Bronchial epithelial cell (primary cell): ENCODE data around the gene AUH. TPM values are rescaled to one million over a fixed set of nuclear protein-coding genes. Genes with fewer than 3 reads are reported as not detected.

Experiments used
- DNase-seq: peaks from one replicate; pipeline ENCODE4 v3.0.0-alpha.2; 2010; ENCODE audit warnings: low read depth
- FAIRE-seq: peaks from 2 replicates; lab custom pipeline; 2011; peaks lifted over from hg19 to GRCh38; lab: Jason Lieb, UNC
- H3K27me3 ChIP-seq: 2 replicates; pipeline ENCODE4 v1.5.1; 2011; ENCODE audit warnings: low read length; ENCODE audit not compliant: control insufficient read depth, insufficient read depth
- H3K36me3 ChIP-seq: 2 replicates; pipeline ENCODE4 v1.5.1; 2011; ENCODE audit warnings: low read length; ENCODE audit not compliant: control insufficient read depth, insufficient read depth
- H3K4me3 ChIP-seq: 2 replicates; pipeline ENCODE4 v1.5.1; 2011; ENCODE audit warnings: mild to moderate bottlenecking, low read depth, low read length, control low read depth
- total RNA-seq: library from RNA; depleted of rRNA; stranded (reverse); fragments of >200 nt; gene quantifications from 2 replicates; pipeline ENCODE4 v1.2.1, GENCODE V29; 2014
- TF ChIP-seq, protein P1 (sequence below): IDR thresholded peaks from 2 replicates; pipeline ENCODE4 v1.5.1; 2011; ENCODE audit warnings: mild to moderate bottlenecking, moderate library complexity, low read length, control low read depth, inconsistent platforms; ENCODE audit not compliant: insufficient read depth, severe bottlenecking

AUH gene
- total RNA-seq, 1 donor from 2014 or later: 16.8 TPM

GRCh38 chr9:91253488-91253887 lies 108.2 kb downstream of the AUH start:
- TF ChIP-seq, protein P1, sequence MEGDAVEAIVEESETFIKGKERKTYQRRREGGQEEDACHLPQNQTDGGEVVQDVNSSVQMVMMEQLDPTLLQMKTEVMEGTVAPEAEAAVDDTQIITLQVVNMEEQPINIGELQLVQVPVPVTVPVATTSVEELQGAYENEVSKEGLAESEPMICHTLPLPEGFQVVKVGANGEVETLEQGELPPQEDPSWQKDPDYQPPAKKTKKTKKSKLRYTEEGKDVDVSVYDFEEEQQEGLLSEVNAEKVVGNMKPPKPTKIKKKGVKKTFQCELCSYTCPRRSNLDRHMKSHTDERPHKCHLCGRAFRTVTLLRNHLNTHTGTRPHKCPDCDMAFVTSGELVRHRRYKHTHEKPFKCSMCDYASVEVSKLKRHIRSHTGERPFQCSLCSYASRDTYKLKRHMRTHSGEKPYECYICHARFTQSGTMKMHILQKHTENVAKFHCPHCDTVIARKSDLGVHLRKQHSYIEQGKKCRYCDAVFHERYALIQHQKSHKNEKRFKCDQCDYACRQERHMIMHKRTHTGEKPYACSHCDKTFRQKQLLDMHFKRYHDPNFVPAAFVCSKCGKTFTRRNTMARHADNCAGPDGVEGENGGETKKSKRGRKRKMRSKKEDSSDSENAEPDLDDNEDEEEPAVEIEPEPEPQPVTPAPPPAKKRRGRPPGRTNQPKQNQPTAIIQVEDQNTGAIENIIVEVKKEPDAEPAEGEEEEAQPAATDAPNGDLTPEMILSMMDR: no peak
- H3K36me3 ChIP-seq: no peaks in the 10 kb centered on the region
- no peak for FAIRE-seq

DNA sequence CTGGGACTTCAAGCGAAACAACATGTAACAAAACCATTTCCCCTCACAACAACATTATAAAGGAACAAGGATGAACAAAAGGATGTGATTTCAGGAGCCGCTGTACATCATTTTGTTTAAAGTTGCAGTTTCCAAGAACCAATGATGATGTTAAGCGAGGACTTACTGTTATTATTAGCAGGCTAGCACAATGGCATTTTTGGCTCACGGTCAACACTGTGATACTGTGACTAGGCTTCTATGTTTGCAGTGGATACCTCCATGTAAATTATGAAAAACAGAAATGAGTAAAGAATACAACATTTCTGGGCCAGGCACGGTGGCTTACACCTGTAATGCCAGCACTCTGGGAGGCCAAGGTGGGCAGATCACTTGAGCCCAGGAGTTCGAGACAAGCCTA lies 113.0 kb downstream of the AUH start:
- no peaks in the 10 kb centered on the region for H3K27me3 ChIP-seq
- TF ChIP-seq, protein P1: no peak
- no peaks in the 10 kb centered on the region for H3K36me3 ChIP-seq
- FAIRE-seq (no peak), DNase-seq (no peak)
- no peak overlapping the region for H3K4me3 ChIP-seq

More at GRCh38 chr9:91253488-91253887, 108.2 kb downstream of the AUH start:
- Histone ChIP-seq H3K27me3 (no peaks in the 10 kb centered on the region), H3K4me3 (no peak overlapping the region)
- no peak for DNase-seq

- Histone ChIP-seq H3K4me3 (no peak overlapping the region), H3K36me3 (peaks cover 2% of the 10 kb centered on the region), H3K27me3 (no peaks in the 10 kb centered on the region)
- TF ChIP-seq, protein P1: no peak
- DNase-seq (no peak), FAIRE-seq (no peak)
These were observed 114.4 kb downstream of the AUH start for GRCh38 chr9:91247278-91247677.

GRCh38 chr9:91246846-91247245 lies 114.9 kb downstream of the AUH start:
- Histone ChIP-seq H3K27me3 (no peaks in the 10 kb centered on the region), H3K36me3 (peaks cover 2% of the 10 kb centered on the region), H3K4me3 (no peak overlapping the region)
- TF ChIP-seq, protein P1: no peak
- FAIRE-seq (no peak), DNase-seq (no peak)

DNA sequence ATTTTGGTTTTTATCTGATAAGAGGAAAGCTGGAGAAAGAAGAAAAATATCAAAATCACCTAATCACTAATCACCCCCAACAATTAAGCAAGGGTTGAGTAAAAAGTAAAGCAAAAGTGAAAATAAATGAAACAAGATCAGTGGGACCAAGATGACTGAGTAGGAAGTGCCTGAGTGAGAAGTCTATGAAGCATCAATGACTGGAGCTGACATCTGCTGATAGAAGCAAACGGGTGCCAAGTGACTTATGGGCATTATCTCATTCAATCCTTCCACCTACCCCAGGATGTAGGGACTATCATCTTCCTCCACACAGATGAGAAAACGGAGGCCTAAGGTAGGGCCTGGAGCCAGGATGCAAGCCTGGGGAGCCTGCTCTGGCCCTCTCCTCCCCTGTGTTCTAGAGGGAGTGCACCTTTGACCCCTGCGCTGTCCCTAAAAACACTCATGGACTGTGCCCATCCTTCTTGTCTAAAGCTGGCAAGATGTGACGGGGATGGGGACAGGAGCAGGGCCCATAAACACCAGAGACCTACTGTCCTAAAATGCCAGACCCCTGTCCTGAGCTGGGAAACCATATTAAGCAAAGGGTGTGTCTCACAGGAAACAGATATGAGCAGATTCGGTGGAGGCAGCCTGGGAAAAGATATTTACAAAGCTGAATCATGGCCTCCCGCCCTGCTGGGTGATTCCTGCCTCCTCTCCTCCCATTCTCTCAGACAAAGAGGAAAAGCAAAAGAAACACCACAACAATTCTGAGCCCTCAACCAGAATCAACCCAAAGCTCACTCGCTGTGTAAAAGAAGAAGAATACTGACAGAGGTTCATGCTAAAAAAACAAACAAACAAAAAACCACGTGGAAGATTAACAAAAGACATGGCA lies 116.0 kb downstream of the AUH start:
- FAIRE-seq: no peak
- Histone ChIP-seq H3K36me3 (peaks cover 2% of the 10 kb centered on the region), H3K4me3 (no peak overlapping the region), H3K27me3 (no peaks in the 10 kb centered on the region)
- peak; percentile 80 for DNase-seq
- TF ChIP-seq, protein P1: no peak

DNA sequence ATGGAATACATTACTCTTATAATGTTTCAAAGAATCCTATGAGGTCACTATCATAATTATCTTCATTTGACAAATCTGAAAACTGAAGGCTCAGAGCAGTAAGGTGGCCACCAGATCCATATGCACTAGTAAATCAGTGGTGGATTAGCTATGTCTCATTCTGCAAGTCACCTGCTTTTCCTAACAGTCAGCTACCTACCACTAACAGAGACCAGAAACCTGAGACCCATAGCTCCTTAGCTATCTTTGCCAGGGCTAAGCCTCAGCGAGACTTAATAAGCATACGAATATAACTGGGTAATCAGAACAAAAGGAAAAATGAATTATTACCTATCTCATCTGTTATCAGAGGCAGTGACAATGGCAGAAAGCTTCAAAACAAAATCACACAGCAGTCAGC lies 118.7 kb downstream of the AUH start:
- FAIRE-seq (no peak), DNase-seq (no peak)
- no peaks in the 10 kb centered on the region for H3K27me3 ChIP-seq
- H3K4me3 ChIP-seq: no peak overlapping the region
- peaks cover 2% of the 10 kb centered on the region for H3K36me3 ChIP-seq
- TF ChIP-seq, protein P1: no peak
